ENCODE measurements around the gene GNGT2. TPM values are rescaled to one million over a fixed set of nuclear protein-coding genes. Genes with fewer than 3 reads are reported as not detected.
A peak's percentile ranks its signal among the peaks of the same experiment; 100 is the strongest.

GNGT2 gene
- total RNA-seq, 2 donors from 2014 or later: 37.5 to 40.2 TPM

GRCh38 chr17:49234509-49235080, 24.2 kb upstream of the GNGT2 start:
- H3K9me3 Mint-ChIP-seq: no peaks in the 10 kb centered on the region
- DNase-seq (ENCODE audit: low spot score in 2 of 2) (no peak), ATAC-seq (no peak)
- no peaks in the 10 kb centered on the region for H3K36me3 Mint-ChIP-seq
- H3K27ac Mint-ChIP-seq: no peak overlapping the region

GRCh38 chr17:49231563-49231894, 21.2 kb upstream of the GNGT2 start:
- H3K36me3 Mint-ChIP-seq: no peaks in the 10 kb centered on the region
- no peaks in the 10 kb centered on the region for H3K9me3 Mint-ChIP-seq
- H3K27ac Mint-ChIP-seq: no peak overlapping the region
- ATAC-seq (no peak), DNase-seq (ENCODE audit: low spot score in 2 of 2) (no peak)

DNA sequence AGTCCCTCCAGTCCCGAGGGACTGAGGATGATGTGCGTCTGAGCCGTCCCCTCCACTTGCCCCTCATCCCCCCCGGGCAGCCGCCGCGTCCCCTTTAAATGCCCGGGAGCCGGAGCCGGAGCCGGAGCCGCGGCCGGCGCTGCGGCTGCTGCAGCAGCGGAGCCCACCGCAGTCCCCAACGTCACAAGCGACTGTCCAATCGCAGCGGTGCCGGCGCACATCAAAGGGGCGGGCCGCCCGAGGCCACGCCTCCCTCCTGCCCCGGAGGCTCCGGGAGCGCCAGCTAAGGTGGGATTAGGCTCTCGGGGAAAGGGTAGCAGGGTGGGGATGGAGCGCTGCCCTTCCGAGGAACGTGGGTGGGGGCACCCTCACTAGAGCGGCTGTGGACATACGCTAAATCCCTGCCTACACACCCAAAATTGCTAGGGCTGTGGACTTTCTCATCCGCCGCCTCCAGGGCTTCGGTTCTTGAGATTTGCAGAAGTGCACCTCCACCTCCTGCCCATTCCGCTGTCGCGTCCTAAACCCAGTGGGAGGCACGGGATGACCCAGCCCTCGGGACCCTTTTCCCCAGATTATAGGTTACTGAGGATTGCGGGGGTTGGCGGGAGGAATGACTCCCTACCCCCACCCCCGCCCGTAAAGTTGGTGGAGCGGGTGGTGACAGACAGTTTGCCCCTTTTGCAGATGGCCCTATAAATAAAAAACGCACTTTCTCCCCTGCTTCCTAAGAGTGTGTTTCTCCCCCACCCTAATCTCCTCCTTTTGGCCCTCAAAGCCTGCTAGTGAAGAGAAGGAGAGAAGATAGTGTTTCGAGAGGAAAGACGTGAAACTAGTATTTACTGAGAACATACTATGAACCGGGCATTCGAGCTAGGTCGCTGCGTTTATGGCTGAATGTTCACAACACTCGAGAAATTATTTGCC, 20.5 kb upstream of the GNGT2 start, which contains the start of gene PHOSPHO1:
Gene PHOSPHO1, minus strand, starts transcription at position 152 of the 927 bp plus-strand sequence. CDS start 4,096 bp downstream, outside the sequence.
- Mint-ChIP-seq H3K27ac (no peak within 1 kb of the TSS), H3K36me3 (no peaks in the 10 kb centered on the region), H3K9me3 (no peaks in the 10 kb centered on the region)
- DNase-seq (ENCODE audit: low spot score in 2 of 2) (peak; percentile 78 to 82), ATAC-seq (peak; percentile 86 to 93)

GRCh38 chr17:49229805-49230600, 19.6 kb upstream of the GNGT2 start:
- ATAC-seq (no peak), DNase-seq (ENCODE audit: low spot score in 2 of 2) (no peak)
- no peaks in the 10 kb centered on the region for H3K36me3 Mint-ChIP-seq
- no peaks in the 10 kb centered on the region for H3K9me3 Mint-ChIP-seq
- no peak overlapping the region for H3K27ac Mint-ChIP-seq

- no peak overlapping the region for H3K27ac Mint-ChIP-seq
Measured at GRCh38 chr17:49229076-49229804, 18.9 kb upstream of the GNGT2 start.

GRCh38 chr17:49227436-49228261, 17.3 kb upstream of the GNGT2 start:
- H3K36me3 Mint-ChIP-seq: no peaks in the 10 kb centered on the region
- ATAC-seq (peak; percentile 49 to 55), DNase-seq (ENCODE audit: low spot score in 2 of 2) (peak; percentile 66 to 79)
- H3K9me3 Mint-ChIP-seq: no peaks in the 10 kb centered on the region
- peak overlapping the region in 1 of 2 donors; percentile 51 for H3K27ac Mint-ChIP-seq

More at GRCh38 chr17:49229076-49229804, 18.9 kb upstream of the GNGT2 start:
- DNase-seq (ENCODE audit: low spot score in 2 of 2) (no peak), ATAC-seq (no peak)
- H3K36me3 Mint-ChIP-seq: no peaks in the 10 kb centered on the region
- H3K9me3 Mint-ChIP-seq: no peaks in the 10 kb centered on the region

- DNase-seq (ENCODE audit: low spot score in 2 of 2) (no peak), ATAC-seq (no peak)
- Mint-ChIP-seq H3K9me3 (no peaks in the 10 kb centered on the region), H3K36me3 (no peaks in the 10 kb centered on the region), H3K27ac (peak overlapping the region in 1 of 2 donors; percentile 51)
Measured at GRCh38 chr17:49226771-49227435, 16.5 kb upstream of the GNGT2 start.

DNA sequence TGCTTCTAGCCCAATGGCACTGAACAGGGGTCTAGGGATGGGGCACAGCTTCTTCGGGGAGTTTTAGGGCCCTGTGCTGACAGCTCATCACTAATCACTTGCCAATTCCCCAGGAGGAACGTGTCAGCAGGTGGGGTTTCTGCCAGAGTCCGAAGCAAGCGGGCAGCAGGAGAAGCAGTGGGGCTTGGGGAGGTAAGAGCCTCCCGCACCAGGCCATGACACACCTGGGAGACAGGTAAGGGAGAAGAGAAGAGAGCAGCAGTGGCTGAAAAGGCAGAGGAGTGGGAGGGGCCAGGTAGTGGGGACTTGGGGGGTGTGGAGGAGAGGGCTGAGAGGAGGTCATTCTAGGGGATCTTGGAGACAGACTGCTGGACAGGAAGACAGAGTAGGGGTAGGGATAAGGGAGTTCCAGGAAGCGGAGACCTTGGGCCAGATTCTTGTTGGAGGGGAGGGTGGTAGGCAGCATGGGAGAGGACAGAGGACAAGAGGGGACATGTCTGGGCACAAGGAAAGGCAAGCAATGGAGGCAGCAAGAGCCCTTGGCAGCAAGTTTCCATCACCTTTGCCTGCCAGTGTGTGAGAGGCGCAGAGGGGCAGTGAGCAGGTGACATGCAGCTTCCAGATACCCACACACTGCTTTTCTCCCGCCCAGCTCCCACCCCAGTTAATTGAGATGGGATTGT, 15.3 kb upstream of the GNGT2 start:
- no peaks in the 10 kb centered on the region for H3K9me3 Mint-ChIP-seq
- ATAC-seq (no peak), DNase-seq (ENCODE audit: low spot score in 2 of 2) (no peak)
- peak overlapping the region; percentile 37 to 59 for H3K27ac Mint-ChIP-seq
- H3K36me3 Mint-ChIP-seq: no peaks in the 10 kb centered on the region

DNA sequence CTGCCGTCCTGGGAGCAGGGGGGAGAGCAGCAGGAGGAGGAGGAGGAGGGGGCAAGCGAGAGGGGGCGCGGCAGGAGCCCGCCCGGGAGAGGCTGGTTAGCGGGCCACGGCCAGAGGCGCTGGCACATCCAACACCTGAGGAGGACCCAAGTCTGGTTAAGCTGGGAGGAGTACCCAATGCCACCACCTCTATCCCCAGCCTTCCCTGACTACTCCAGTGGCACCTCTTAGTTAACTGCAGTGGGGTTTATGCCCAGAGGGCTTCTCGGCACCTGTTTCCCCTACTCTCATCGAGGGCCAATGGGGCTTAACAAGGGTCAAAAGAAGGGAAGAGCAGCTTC, 14.6 kb upstream of the GNGT2 start:
- Mint-ChIP-seq H3K36me3 (peaks cover 0 to 6% of the 10 kb centered on the region in 2 donors), H3K9me3 (no peaks in the 10 kb centered on the region), H3K27ac (peak overlapping the region in 1 of 2 donors; percentile 62)
- ATAC-seq (no peak), DNase-seq (ENCODE audit: low spot score in 2 of 2) (no peak)

GRCh38 chr17:49224198-49224996, 14.0 kb upstream of the GNGT2 start:
- ATAC-seq (peak; percentile 40 to 42), DNase-seq (ENCODE audit: low spot score in 2 of 2) (peak; percentile 56 to 61)
- peak overlapping the region in 1 of 2 donors; percentile 62 for H3K27ac Mint-ChIP-seq
- H3K9me3 Mint-ChIP-seq: no peaks in the 10 kb centered on the region
- H3K36me3 Mint-ChIP-seq: peaks cover 0 to 6% of the 10 kb centered on the region in 2 donors

DNA sequence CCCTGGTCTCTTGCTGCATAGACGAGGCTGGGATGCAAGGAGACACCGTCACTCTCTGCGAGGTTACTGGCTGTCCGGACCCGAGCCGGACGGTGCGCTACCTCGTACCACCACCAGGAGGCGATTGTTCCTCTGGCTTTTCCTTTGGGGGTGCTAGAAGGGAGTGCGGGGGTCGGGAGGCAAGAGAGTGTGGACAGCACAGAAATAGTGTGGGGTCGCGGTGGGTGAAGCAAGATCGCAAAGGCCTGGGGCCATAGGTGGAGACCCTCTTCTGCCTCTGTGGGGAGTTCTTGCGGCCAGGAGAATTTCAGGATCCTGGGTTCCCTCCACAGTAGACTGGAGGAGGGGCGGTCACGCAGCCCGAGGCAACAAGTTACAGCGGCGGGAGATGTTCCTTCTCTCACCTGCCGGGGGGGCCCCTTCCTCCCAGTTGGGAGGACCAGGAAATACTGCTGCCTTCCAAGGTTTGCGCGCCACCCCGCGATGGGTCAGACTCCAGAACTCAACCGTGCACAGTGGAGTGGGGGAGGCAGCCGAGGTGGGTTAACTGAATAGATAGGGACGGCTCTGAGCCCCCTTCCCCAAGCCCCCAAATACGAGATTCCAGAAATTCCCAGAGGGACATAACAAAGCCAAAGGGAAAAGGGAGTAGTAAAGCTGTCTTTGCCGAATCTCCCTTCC, 13.3 kb upstream of the GNGT2 start:
- DNase-seq (ENCODE audit: low spot score in 2 of 2) (peak; percentile 67 to 85), ATAC-seq (peak; percentile 38 to 46)
- Mint-ChIP-seq H3K36me3 (peaks cover 5 to 11% of the 10 kb centered on the region in 2 donors), H3K9me3 (no peaks in the 10 kb centered on the region), H3K27ac (no peak overlapping the region)

GRCh38 chr17:49223168-49223516, 12.8 kb upstream of the GNGT2 start:
- ATAC-seq (peak in 1 of 2 donors; percentile 1), DNase-seq (ENCODE audit: low spot score in 2 of 2) (no peak)
- H3K36me3 Mint-ChIP-seq: peaks cover 5 to 16% of the 10 kb centered on the region in 2 donors
- no peaks in the 10 kb centered on the region for H3K9me3 Mint-ChIP-seq
- H3K27ac Mint-ChIP-seq: no peak overlapping the region

GRCh38 chr17:49219987-49220386, 9.6 kb upstream of the GNGT2 start:
- DNase-seq (ENCODE audit: low spot score in 2 of 2) (no peak), ATAC-seq (no peak)
- Mint-ChIP-seq H3K9me3 (no peaks in the 10 kb centered on the region), H3K36me3 (peaks cover 5 to 39% of the 10 kb centered on the region in 2 donors), H3K27ac (no peak overlapping the region)
